Measurements from ENCODE around the gene MNT.

Gene MNT

GRCh38 chr17:2362416-2362815 lies 38.4 kb downstream of the MNT start:
- no peak for DNase-seq

- no peak for DNase-seq
Measured at GRCh38 chr17:2362016-2362415, 38.8 kb downstream of the MNT start.

GRCh38 chr17:2361010-2361760 lies 39.7 kb downstream of the MNT start:
- DNase-seq, result no peak

GRCh38 chr17:2357931-2358434 lies 42.9 kb downstream of the MNT start:
- no peak for DNase-seq

- no peak for DNase-seq
Measured at GRCh38 chr17:2357237-2357636, 43.6 kb downstream of the MNT start.

GRCh38 chr17:2354311-2354710 lies 46.5 kb downstream of the MNT start:
- DNase-seq, result no peak

GRCh38 chr17:2351269-2351668 lies 49.6 kb downstream of the MNT start:
- DNase-seq, result no peak

- DNase-seq, result no peak
Measured at GRCh38 chr17:2347805-2348685, 52.8 kb downstream of the MNT start.

GRCh38 chr17:2346475-2346874 lies 54.4 kb downstream of the MNT start:
- DNase-seq, result no peak

- no peak for DNase-seq
Measured at GRCh38 chr17:2344528-2344927, 56.3 kb downstream of the MNT start.

- DNase-seq, result no peak
Measured at GRCh38 chr17:2343421-2343820, 57.4 kb downstream of the MNT start.

GRCh38 chr17:2338315-2338657 lies 62.6 kb downstream of the MNT start:
- DNase-seq, result no peak

GRCh38 chr17:2337544-2338314 lies 63.1 kb downstream of the MNT start:
- DNase-seq, result peak; percentile 65

- DNase-seq, result peak; percentile 84
Measured at GRCh38 chr17:2336852-2337543, 63.9 kb downstream of the MNT start, which contains the start of gene SGSM2. SGSM2 (plus strand) TSS chr17:2337501; CDS start chr17:2337689, 188 bp downstream.

GRCh38 chr17:2336215-2336851 lies 64.5 kb downstream of the MNT start, which contains the start of gene TSR1:
TSR1 (minus strand) TSS chr17:2336457; CDS start chr17:2336427, 30 bp downstream.
- peak; percentile 95 for DNase-seq

- no peak for DNase-seq
Measured at GRCh38 chr17:2335726-2336214, 65.1 kb downstream of the MNT start.
